ENCODE data around the gene RABGAP1L. TPM values are rescaled to one million over a fixed set of nuclear protein-coding genes. Genes with fewer than 3 reads are reported as not detected.

Gene RABGAP1L
- total and polyA plus RNA-seq, 10 of the 15 experiments (the other 5 are each of a cell fraction or from before 2014, with no cell fraction given), result 5.8 to 194 (median 113) TPM

DNA sequence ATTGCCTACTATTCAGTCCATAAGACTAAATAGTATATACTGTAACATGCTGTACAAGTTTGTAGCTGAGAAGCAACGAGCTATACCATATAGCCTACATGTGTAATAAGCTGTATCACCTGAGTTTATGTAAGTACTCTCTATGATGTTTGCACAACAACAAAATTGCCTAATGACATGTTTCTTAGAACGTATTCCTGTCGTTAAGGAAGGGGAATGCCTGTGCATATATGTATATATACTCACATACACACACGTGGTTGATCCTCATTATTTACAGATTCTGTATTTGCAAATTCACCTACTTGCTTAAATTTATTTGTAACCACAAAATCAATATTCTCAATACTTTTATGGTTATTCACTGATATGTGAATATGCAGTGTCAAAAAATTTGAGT, 504.0 kb downstream of the RABGAP1L start:
- Histone ChIP-seq H3K4me3 (no peak overlapping the region), H3K79me2 (ENCODE audit: control insufficient read depth, insufficient read depth, low read length) (no peaks in the 10 kb centered on the region), H3K9me3 (replicated peaks; ENCODE audit: control insufficient read depth, insufficient read depth, low read length) (no peaks in the 10 kb centered on the region; the same call in 2 of the 3 replicates), H3K4me2 (ENCODE audit: control insufficient read depth, insufficient read depth) (no peak overlapping the region), H3K4me1 (ENCODE audit: control insufficient read depth, insufficient read depth, low read length) (no peaks in the 10 kb centered on the region), H3K9ac (ENCODE audit: control insufficient read depth, insufficient read depth, low read length) (no peak overlapping the region), H3K27ac (ENCODE audit: control insufficient read depth, insufficient read depth) (no peak overlapping the region), H4K20me1 (ENCODE audit: control insufficient read depth, insufficient read depth) (no peaks in the 10 kb centered on the region), H3K27me3 (replicated peaks in 1 of 2; ENCODE audit: control insufficient read depth in 2 of 2, insufficient read depth in 2 of 2, low read length in 1 of 2) (no peaks in the 10 kb centered on the region), H2AFZ (ENCODE audit: control insufficient read depth, low read depth, low read length) (no peak overlapping the region), H3K36me3 (ENCODE audit: control insufficient read depth in 2 of 2, insufficient read depth in 2 of 2, low read length in 1 of 2) (peaks cover 0 to 3% of the 10 kb centered on the region in 2 experiments; a peak in 1 of 4 replicates)
- ATAC-seq, result no peak
- intact Hi-C loops (cut with micrococcal nuclease; ENCODE audit: unreplicated experiment) (no loop called here), in situ Hi-C loops (cut with MboI) (no loop called here)
- ChIA-PET SMC1A (ENCODE audit: uncharacterized antibody, unreplicated experiment) (interaction anchor here (1.0 to 1.2 kb wide), 3 partner anchors 9 to 23 kb away, joined by 3 read pairs; no protein-coding TSS in a partner anchor), CTCF (no interaction called here), POLR2A (no interaction called here), RAD21 (ENCODE audit: unreplicated experiment) (no interaction called here)
- over 99% methylated on average over 4 of the region's 4 CpGs for WGBS (ENCODE audit: insufficient coverage, insufficient replicate concordance, low lambda C conversion rate, missing lambda C conversion rate)
- no peak for DNase-seq (ENCODE audit: low read depth, low spot score)
- FAIRE-seq, result no peak
- no TSS peak for BruUV-seq (replicated peaks)
- no peak for TF ChIP-seq ZNF622 (IDR thresholded peaks at IDR 0.05)
- TF ChIP-seq, protein P1, sequence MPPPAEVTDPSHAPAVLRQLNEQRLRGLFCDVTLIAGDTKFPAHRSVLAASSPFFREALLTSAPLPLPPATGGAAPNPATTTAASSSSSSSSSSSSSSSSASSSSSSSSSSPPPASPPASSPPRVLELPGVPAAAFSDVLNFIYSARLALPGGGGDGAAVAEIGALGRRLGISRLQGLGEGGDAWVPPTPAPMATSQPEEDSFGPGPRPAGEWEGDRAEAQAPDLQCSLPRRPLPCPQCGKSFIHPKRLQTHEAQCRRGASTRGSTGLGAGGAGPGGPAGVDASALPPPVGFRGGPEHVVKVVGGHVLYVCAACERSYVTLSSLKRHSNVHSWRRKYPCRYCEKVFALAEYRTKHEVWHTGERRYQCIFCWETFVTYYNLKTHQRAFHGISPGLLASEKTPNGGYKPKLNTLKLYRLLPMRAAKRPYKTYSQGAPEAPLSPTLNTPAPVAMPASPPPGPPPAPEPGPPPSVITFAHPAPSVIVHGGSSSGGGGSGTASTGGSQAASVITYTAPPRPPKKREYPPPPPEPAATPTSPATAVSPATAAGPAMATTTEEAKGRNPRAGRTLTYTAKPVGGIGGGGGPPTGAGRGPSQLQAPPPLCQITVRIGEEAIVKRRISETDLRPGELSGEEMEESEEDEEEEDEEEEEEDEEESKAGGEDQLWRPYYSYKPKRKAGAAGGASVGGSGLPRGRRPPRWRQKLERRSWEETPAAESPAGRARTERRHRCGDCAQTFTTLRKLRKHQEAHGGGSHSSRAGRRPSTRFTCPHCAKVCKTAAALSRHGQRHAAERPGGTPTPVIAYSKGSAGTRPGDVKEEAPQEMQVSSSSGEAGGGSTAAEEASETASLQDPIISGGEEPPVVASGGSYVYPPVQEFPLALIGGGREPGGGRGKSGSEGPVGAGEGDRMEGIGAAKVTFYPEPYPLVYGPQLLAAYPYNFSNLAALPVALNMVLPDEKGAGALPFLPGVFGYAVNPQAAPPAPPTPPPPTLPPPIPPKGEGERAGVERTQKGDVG (CRISPR knock-in tag; IDR thresholded peaks at IDR 0.05), result no peak
- TF ChIP-seq, protein P2, sequence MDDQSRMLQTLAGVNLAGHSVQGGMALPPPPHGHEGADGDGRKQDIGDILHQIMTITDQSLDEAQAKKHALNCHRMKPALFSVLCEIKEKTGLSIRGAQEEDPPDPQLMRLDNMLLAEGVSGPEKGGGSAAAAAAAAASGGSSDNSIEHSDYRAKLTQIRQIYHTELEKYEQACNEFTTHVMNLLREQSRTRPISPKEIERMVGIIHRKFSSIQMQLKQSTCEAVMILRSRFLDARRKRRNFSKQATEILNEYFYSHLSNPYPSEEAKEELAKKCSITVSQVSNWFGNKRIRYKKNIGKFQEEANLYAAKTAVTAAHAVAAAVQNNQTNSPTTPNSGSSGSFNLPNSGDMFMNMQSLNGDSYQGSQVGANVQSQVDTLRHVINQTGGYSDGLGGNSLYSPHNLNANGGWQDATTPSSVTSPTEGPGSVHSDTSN (IDR thresholded peaks at IDR 0.05; ENCODE audit: insufficient replicate concordance, low read depth, low read length), result no peak

Data from GM12878 (cell line).